Mesodermal cell (in vitro differentiated cells): ENCODE measurements around the gene FLNB.
A peak's percentile ranks its signal among the peaks of the same experiment; 100 is the strongest.

Experiments
- H3K27ac ChIP-seq: 2 replicates; pipeline ENCODE4 v1.7.0; 2013; ENCODE audit warnings: mild to moderate bottlenecking, low read depth, low read length, moderate library complexity; ENCODE audit not compliant: severe bottlenecking
- H3K36me3 ChIP-seq: 2 replicates; pipeline ENCODE4 v1.7.1; 2013; ENCODE audit warnings: mild to moderate bottlenecking, low read length, moderate library complexity; ENCODE audit not compliant: control insufficient read depth, insufficient read depth
- H3K4me1 ChIP-seq: one replicate; pipeline ENCODE4 v1.7.1; 2013; ENCODE audit warnings: mild to moderate bottlenecking, low read length; ENCODE audit not compliant: insufficient read depth, control insufficient read depth, poor library complexity, severe bottlenecking
- H3K4me3 ChIP-seq: 2 replicates; pipeline ENCODE4 v1.7.0; 2013; ENCODE audit warnings: low read length, control low read depth, mild to moderate bottlenecking; ENCODE audit not compliant: insufficient read depth, poor library complexity, severe bottlenecking; ENCODE audit errors: extremely low read depth
- H3K9me3 ChIP-seq: 2 replicates; pipeline ENCODE4 v1.7.1; 2013; ENCODE audit warnings: mild to moderate bottlenecking, low read length, moderate library complexity; ENCODE audit not compliant: control insufficient read depth
- WGBS, 2 experiments: methylation state at CpG; one replicate each; pipeline ENCODE4 v1.1.5; 2013; ENCODE audit warnings: missing lambda C conversion rate in 2 of 2; ENCODE audit not compliant: insufficient coverage in 2 of 2; 5-methylcytosine and 5-hydroxymethylcytosine counted together

The FLNB gene

GRCh38 chr3:58158442-58159153 is 150.4 kb downstream of the FLNB start:
- no peak overlapping the region for H3K4me3 ChIP-seq
- 93 to 99% methylated on average over 3 to 7 of the region's 7 CpGs for WGBS, 2 experiments
- no peaks in the 10 kb centered on the region for H3K9me3 ChIP-seq
- H3K4me1 ChIP-seq, result peaks cover 16% of the 10 kb centered on the region
- peaks cover 98% of the 10 kb centered on the region for H3K36me3 ChIP-seq
- no peak overlapping the region for H3K27ac ChIP-seq

- peaks cover 29% of the 10 kb centered on the region for H3K4me1 ChIP-seq
- 100% methylated on average over 1 of the region's 1 CpG for WGBS, 2 experiments
- H3K27ac ChIP-seq, result no peak overlapping the region
- H3K4me3 ChIP-seq, result no peak overlapping the region
- H3K36me3 ChIP-seq, result peaks cover 98% of the 10 kb centered on the region
- no peaks in the 10 kb centered on the region for H3K9me3 ChIP-seq
These were observed 152.2 kb downstream of the FLNB start for GRCh38 chr3:58160399-58160798.

- H3K4me1 ChIP-seq, result peaks cover 36% of the 10 kb centered on the region
- H3K4me3 ChIP-seq, result no peak overlapping the region
- no peak overlapping the region for H3K27ac ChIP-seq
- H3K9me3 ChIP-seq, result no peaks in the 10 kb centered on the region
- peaks cover 97% of the 10 kb centered on the region for H3K36me3 ChIP-seq
- 98 to 100% methylated on average over 6 to 8 of the region's 11 CpGs for WGBS, 2 experiments
These were observed 153.5 kb downstream of the FLNB start for GRCh38 chr3:58161435-58162398.

GRCh38 chr3:58163234-58163633 is 155.0 kb downstream of the FLNB start:
- H3K36me3 ChIP-seq, result peaks cover 95% of the 10 kb centered on the region
- WGBS, 2 experiments, result 94 to 97% methylated on average over 14 of the region's 14 CpGs
- no peaks in the 10 kb centered on the region for H3K9me3 ChIP-seq
- no peak overlapping the region for H3K27ac ChIP-seq
- peaks cover 41% of the 10 kb centered on the region for H3K4me1 ChIP-seq
- no peak overlapping the region for H3K4me3 ChIP-seq

GRCh38 chr3:58164199-58164879 is 156.1 kb downstream of the FLNB start:
- no peaks in the 10 kb centered on the region for H3K9me3 ChIP-seq
- H3K4me1 ChIP-seq, result peaks cover 41% of the 10 kb centered on the region
- peak overlapping the region; percentile 86 for H3K27ac ChIP-seq
- H3K36me3 ChIP-seq, result peaks cover 95% of the 10 kb centered on the region
- WGBS, 2 experiments, result 92 to 97% methylated on average over 8 to 9 of the region's 12 CpGs
- no peak overlapping the region for H3K4me3 ChIP-seq

- Histone ChIP-seq H3K36me3 (peaks cover 95% of the 10 kb centered on the region), H3K4me3 (no peak overlapping the region), H3K4me1 (peaks cover 41% of the 10 kb centered on the region), H3K9me3 (no peaks in the 10 kb centered on the region), H3K27ac (peak overlapping the region; percentile 86)
- WGBS, 2 experiments, result 73 to 77% methylated on average over 11 to 15 of the region's 16 CpGs
These were observed 156.9 kb downstream of the FLNB start for GRCh38 chr3:58164906-58165821.

- H3K36me3 ChIP-seq, result peaks cover 95% of the 10 kb centered on the region
- 90 to 94% methylated on average over 14 to 15 of the region's 16 CpGs for WGBS, 2 experiments
- peaks cover 32% of the 10 kb centered on the region for H3K4me1 ChIP-seq
- H3K27ac ChIP-seq, result no peak overlapping the region
- H3K4me3 ChIP-seq, result no peak overlapping the region
- H3K9me3 ChIP-seq, result no peaks in the 10 kb centered on the region
These were observed 159.5 kb downstream of the FLNB start for GRCh38 chr3:58167431-58168351.

- peaks cover 87% of the 10 kb centered on the region for H3K36me3 ChIP-seq
- H3K27ac ChIP-seq, result no peak overlapping the region
- 95 to 100% methylated on average over 6 to 7 of the region's 7 CpGs for WGBS, 2 experiments
- no peaks in the 10 kb centered on the region for H3K9me3 ChIP-seq
- H3K4me1 ChIP-seq, result peaks cover 32% of the 10 kb centered on the region
- no peak overlapping the region for H3K4me3 ChIP-seq
These were observed 160.3 kb downstream of the FLNB start for GRCh38 chr3:58168498-58168897.

GRCh38 chr3:58169371-58169770 is 161.1 kb downstream of the FLNB start:
- no peak overlapping the region for H3K4me3 ChIP-seq
- 93 to 98% methylated on average over 6 of the region's 9 CpGs for WGBS, 2 experiments
- peaks cover 38% of the 10 kb centered on the region for H3K4me1 ChIP-seq
- no peaks in the 10 kb centered on the region for H3K9me3 ChIP-seq
- H3K27ac ChIP-seq, result no peak overlapping the region
- H3K36me3 ChIP-seq, result peaks cover 78% of the 10 kb centered on the region
